K562 (cell line): ENCODE results near the gene RNF26. TPM values are rescaled to one million over a fixed set of nuclear protein-coding genes. Genes with fewer than 3 reads are reported as not detected.

Experiments used
- ATAC-seq: fragments of 200-7000 bp; cut with Tn5 transposase; 3 replicates; pipeline ENCODE4 v1.9.1; 2020; ENCODE audit warnings: moderate library complexity
- BruUV-seq: library from RNA; stranded (reverse); fragments of 400-500 nt; replicated peaks from 2 replicates; lab custom pipeline; 2021; lab: Mats Ljungman, UMichigan
- CTCF ChIA-PET: fragments of 300-600 bp; formaldehyde crosslinking; extraction: SDS; loops from one replicate; lab custom pipeline; 2021; ENCODE audit warnings: low intra/inter-chr PET ratio; lab: Yijun Ruan, JAX
- POLR2A ChIA-PET: fragments of 300-600, 350-650 bp; sonication (Branson Sonifier 250); formaldehyde crosslinking; extraction: SDS; loops from one replicate; lab custom pipeline; 2021; ENCODE audit warnings: antibody characterized with exemption, inconsistent platforms; lab: Yijun Ruan, JAX
- DNase-seq, 4 experiments: peaks; one replicate each; pipeline versions ENCODE4 v3.0.0 to v3.0.0-alpha.2; 2011 to 2018; ENCODE audit warnings: low spot score in 3 of 4, mixed read lengths in 3 of 4; ENCODE audit errors: extremely low read depth in 1 of 4
- FAIRE-seq: peaks from 2 replicates; lab custom pipeline; 2011; peaks lifted over from hg19 to GRCh38; lab: Jason Lieb, UNC
- H2AFZ ChIP-seq: 2 replicates; pipeline ENCODE4 v1.6.0; 2011; ENCODE audit warnings: low read depth, low read length, control low read depth, inconsistent platforms
- H3K27ac ChIP-seq: fragments of 200-600 bp; 3 replicates; pipeline ENCODE4 v1.8.0; 2011; ENCODE audit warnings: low read depth, mild to moderate bottlenecking, control low read depth, inconsistent platforms, low read length, moderate library complexity, mixed read lengths; ENCODE audit errors: extremely low read depth
- H3K27me3 ChIP-seq, 2 experiments: fragments of 300-600 bp in 1 of 2; 2 replicates in 1 of 2; 3 replicates in 1 of 2; pipeline versions ENCODE4 v1.6.0 to v1.8.0; 2011; ENCODE audit warnings: inconsistent platforms in 2 of 2, low read length in 2 of 2, mild to moderate bottlenecking in 1 of 2, mixed read lengths in 1 of 2, moderate library complexity in 1 of 2; ENCODE audit not compliant: control insufficient read depth in 2 of 2, insufficient read depth in 2 of 2
- H3K36me3 ChIP-seq: fragments of 300-600 bp; 3 replicates; pipeline ENCODE4 v1.8.0; 2011; ENCODE audit warnings: mild to moderate bottlenecking, low read length, inconsistent platforms; ENCODE audit not compliant: control insufficient read depth, insufficient read depth
- H3K4me1 ChIP-seq, 2 experiments: fragments of 200-600 bp in 1 of 2; replicated peaks in 1 of 2; 2 replicates in 1 of 2; 3 replicates in 1 of 2; pipeline versions ENCODE4 v1.5.1 to v1.8.0; 2011; ENCODE audit warnings: inconsistent platforms in 2 of 2, low read length in 2 of 2, mild to moderate bottlenecking in 1 of 2, mixed read lengths in 1 of 2, moderate library complexity in 1 of 2; ENCODE audit not compliant: control insufficient read depth in 2 of 2, insufficient read depth in 2 of 2
- H3K4me2 ChIP-seq: 2 replicates; pipeline ENCODE4 v1.6.1; 2011; ENCODE audit warnings: low read length, control low read depth, inconsistent platforms, mixed read lengths; ENCODE audit not compliant: insufficient read depth
- H3K4me3 ChIP-seq: fragments of 200-600 bp; sonication (generic), shearing (Covaris generic); 2 replicates; pipeline ENCODE4 v1.5.1; 2016; ENCODE audit warnings: control low read depth, inconsistent platforms
- H3K79me2 ChIP-seq: fragments of 200-600 bp; 3 replicates; pipeline ENCODE4 v1.8.0; 2011; ENCODE audit warnings: low read length, inconsistent platforms; ENCODE audit not compliant: control insufficient read depth, insufficient read depth
- H3K9ac ChIP-seq, 2 experiments: 2 replicates each; pipeline versions ENCODE4 v1.6.0 to v1.6.1; 2011; ENCODE audit warnings: low read depth in 2 of 2, low read length in 2 of 2, control low read depth in 1 of 2, inconsistent platforms in 1 of 2, mild to moderate bottlenecking in 1 of 2, mixed read lengths in 1 of 2; ENCODE audit not compliant: insufficient read depth in 1 of 2
- H3K9me1 ChIP-seq: one replicate; pipeline ENCODE4 v1.6.0; 2011; ENCODE audit warnings: inconsistent platforms, mild to moderate bottlenecking, low read length, moderate library complexity; ENCODE audit not compliant: control insufficient read depth, insufficient read depth
- H3K9me3 ChIP-seq: replicated peaks from 2 replicates; pipeline ENCODE4 v1.5.1; 2011; ENCODE audit warnings: low read depth, low read length, inconsistent platforms; ENCODE audit not compliant: control insufficient read depth, insufficient read depth
- H4K20me1 ChIP-seq: replicated peaks from 2 replicates; pipeline ENCODE4 v1.6.1; 2011; ENCODE audit warnings: low read length, inconsistent platforms, mixed read lengths; ENCODE audit not compliant: control insufficient read depth, insufficient read depth
- HLTF ChIP-seq: fragments of 450-650 bp; IDR thresholded peaks from 2 replicates; pipeline ENCODE4 v1.6.1; 2016
- HMG20B ChIP-seq: fragments of 250-450 bp; sonication (Bioruptor Pico); IDR thresholded peaks from 2 replicates; pipeline ENCODE4 v1.5.0; 2021; ENCODE audit warnings: mild to moderate bottlenecking
- TRIM28 ChIP-seq: fragments of 450-650 bp; IDR thresholded peaks from 2 replicates; pipeline ENCODE4 v1.6.1; 2017
- ZNF316 ChIP-seq: fragments of 450-650 bp; IDR thresholded peaks from 2 replicates; pipeline ENCODE4 v1.6.1; 2016
- WGBS: fragments of 100-300 bp; shearing (Covaris generic); methylation state at CpG from one replicate; pipeline ENCODE4 v1.1.6; 2016; ENCODE audit warnings: low coverage, mixed read lengths; ENCODE audit not compliant: insufficient coverage; ENCODE audit errors: missing lambda C conversion rate; 5-methylcytosine and 5-hydroxymethylcytosine counted together
- in situ Hi-C: fragments of 300-500 bp; cut with MboI; formaldehyde crosslinking; loops from 4 replicates; pipeline ENCODE4 v1.15.0; 2018; ENCODE audit warnings: inconsistent platforms, mixed read lengths
- intact Hi-C: fragments of 100-400 bp; cut with micrococcal nuclease; formaldehyde crosslinking; loops from 2 replicates; pipeline ENCODE4 v1.14.2; 2022
- polyA plus RNA-seq, 8 experiments: library from polyadenylated mRNA; depleted of rRNA in 4 of 8; stranded (reverse) in 5 of 8; unstranded in 3 of 8; fragments of >200 nt; fragmentation: Nextera tagmentation in 2 of 8; fragmentation: Illumina TruSeq in 1 of 8; extraction: Ambion mirVana in 2 of 8; extraction: Trizol in 1 of 8; gene quantifications; 2 replicates each; pipeline versions ENCODE4 v1.2.1 to v1.2.3, GENCODE V29; 2011 to 2014; ENCODE audit warnings: inconsistent platforms in 1 of 8, missing spikeins in 1 of 8
- total RNA-seq, 7 experiments: library from RNA; depleted of rRNA in 6 of 7; stranded (reverse); fragments of >200 nt in 6 of 7; fragmentation: Illumina TruSeq in 2 of 7; extraction: Trizol in 2 of 7; gene quantifications; 2 replicates each; pipeline versions ENCODE4 v1.2.1 to v1.2.3, GENCODE V29; 2011 to 2021; ENCODE audit warnings: low replicate concordance in 1 of 7
- TF ChIP-seq, protein P1 (sequence below): sonication (generic); formaldehyde crosslinking; IDR thresholded peaks from 2 replicates; pipeline ENCODE4 v1.8.1; 2023; ENCODE audit warnings: mild to moderate bottlenecking, missing genetic modification reagents

Gene RNF26
- total and polyA plus RNA-seq, 9 of the 15 experiments (the other 6 are each of a cell fraction or from before 2014, with no cell fraction given): 5.3 to 53.6 (median 12.7) TPM

DNA sequence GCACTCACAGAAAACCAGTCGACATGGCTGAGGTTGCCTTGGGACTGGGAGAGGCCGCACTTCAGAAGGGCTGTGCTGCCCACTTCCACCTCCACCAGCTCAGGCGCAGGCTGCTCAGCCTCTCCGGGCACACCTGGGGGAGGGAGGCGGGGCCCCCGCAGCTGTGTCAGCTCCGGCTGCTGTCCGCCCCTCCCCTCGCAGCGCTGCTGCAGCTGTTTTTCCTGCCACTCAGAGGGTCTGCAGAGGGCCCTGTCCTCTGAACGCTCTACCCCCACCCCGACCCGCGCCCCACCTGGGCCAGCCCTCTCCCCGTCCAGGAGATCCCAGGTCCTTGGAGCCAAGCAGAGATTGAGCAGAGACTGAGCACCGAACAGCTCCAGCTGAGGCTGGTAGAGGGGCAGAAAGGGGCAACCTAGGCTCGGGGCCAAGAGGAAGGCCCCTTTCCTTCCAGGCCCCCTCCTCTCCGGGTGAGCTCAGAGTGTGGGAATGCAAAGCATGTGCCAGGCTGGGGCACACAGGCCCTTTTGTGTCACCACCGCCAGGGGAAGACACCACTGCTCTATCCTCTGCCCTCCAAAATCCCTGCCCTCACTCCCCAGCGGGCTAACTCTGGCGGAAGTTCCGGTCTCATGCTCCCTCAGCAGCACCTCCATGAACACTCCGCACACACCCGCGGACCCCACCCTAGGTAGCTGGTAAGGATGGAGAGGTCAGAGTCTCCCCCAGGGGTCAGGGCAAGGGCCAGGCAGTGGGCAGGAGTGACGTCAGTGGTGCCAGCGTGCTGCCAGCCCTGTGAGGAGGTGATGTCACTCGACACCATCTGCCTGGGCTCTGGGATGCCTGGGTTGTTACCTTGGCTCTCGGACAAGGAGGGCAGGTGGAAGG, 19.0 kb upstream of the RNF26 start:
- BruUV-seq: no TSS peak
- peak overlapping the region; percentile 56; the same call in 1 of the 2 replicates for H3K4me3 ChIP-seq
- TF ChIP-seq, protein P1, sequence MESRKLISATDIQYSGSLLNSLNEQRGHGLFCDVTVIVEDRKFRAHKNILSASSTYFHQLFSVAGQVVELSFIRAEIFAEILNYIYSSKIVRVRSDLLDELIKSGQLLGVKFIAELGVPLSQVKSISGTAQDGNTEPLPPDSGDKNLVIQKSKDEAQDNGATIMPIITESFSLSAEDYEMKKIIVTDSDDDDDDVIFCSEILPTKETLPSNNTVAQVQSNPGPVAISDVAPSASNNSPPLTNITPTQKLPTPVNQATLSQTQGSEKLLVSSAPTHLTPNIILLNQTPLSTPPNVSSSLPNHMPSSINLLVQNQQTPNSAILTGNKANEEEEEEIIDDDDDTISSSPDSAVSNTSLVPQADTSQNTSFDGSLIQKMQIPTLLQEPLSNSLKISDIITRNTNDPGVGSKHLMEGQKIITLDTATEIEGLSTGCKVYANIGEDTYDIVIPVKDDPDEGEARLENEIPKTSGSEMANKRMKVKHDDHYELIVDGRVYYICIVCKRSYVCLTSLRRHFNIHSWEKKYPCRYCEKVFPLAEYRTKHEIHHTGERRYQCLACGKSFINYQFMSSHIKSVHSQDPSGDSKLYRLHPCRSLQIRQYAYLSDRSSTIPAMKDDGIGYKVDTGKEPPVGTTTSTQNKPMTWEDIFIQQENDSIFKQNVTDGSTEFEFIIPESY (CRISPR knock-in tag): 0 out of 2 replicates have a peak, but pooled peaks have one; percentile 10
- TF ChIP-seq HLTF (no peak), ZNF316 (no peak), HMG20B (CRISPR knock-in tag) (no peak), TRIM28 (no peak)
- 0 out of 2 replicates have a peak, but pooled peaks cover 6% of the 10 kb centered on the region for H4K20me1 ChIP-seq
- CTCF ChIA-PET: no interaction called here
- in situ Hi-C loops: no loop called here
- no peak overlapping the region for H2AFZ ChIP-seq
- peak in 1 of 4 experiments; percentile 27 for DNase-seq
- H3K79me2 ChIP-seq: peaks cover 26% of the 10 kb centered on the region; the same call in 2 of the 3 replicates
- H3K9ac ChIP-seq: peak overlapping the region in 1 of 2 experiments; percentile 84; a peak in 2 of 4 replicates
- H3K27ac ChIP-seq: no peak overlapping the region
- no peaks in the 10 kb centered on the region; a peak in 1 of 5 replicates for H3K27me3 ChIP-seq
- intact Hi-C loops: loop anchor here (5.0 kb wide), 1 partner anchor 403 kb away; no protein-coding TSS in a partner anchor
- POLR2A ChIA-PET: interaction anchor here (0.6 to 1.9 kb wide), 9 partner anchors 10 to 406 kb away, joined by 3 to 6 read pairs (median 3); no protein-coding TSS in a partner anchor
- H3K4me2 ChIP-seq: peak overlapping the region; percentile 72
- no peak for ATAC-seq
- peaks cover 44% of the 10 kb centered on the region; the same call in 2 of the 3 replicates for H3K36me3 ChIP-seq
- FAIRE-seq: no peak
- WGBS: 88% methylated on average over 13 of the region's 29 CpGs
- H3K9me1 ChIP-seq: no peaks in the 10 kb centered on the region
- peaks cover 41 to 65% of the 10 kb centered on the region in 2 experiments for H3K4me1 ChIP-seq
- no peaks in the 10 kb centered on the region for H3K9me3 ChIP-seq
